CD14-positive monocyte (primary cell): ENCODE results near the gene DIDO1. TPM values are rescaled to one million over a fixed set of nuclear protein-coding genes. Genes with fewer than 3 reads are reported as not detected.
A peak's percentile ranks its signal among the peaks of the same experiment; 100 is the strongest.

Source experiments
- DNase-seq, 3 donors: peaks; one replicate each; pipeline ENCODE4 v3.0.0-alpha.2; 2011 to 2022
- H2AFZ ChIP-seq: 2 replicates; pipeline ENCODE4 v1.6.0; 2012; ENCODE audit warnings: mild to moderate bottlenecking, low read depth, low read length, inconsistent platforms; ENCODE audit not compliant: insufficient read depth, poor library complexity, severe bottlenecking
- H3K27ac ChIP-seq, 2 donors: 1 replicate in 1 of 2; 2 replicates in 1 of 2; pipeline ENCODE4 v1.5.1; 2012 to 2013; ENCODE audit warnings: low read length in 2 of 2, control low read depth in 1 of 2, inconsistent platforms in 1 of 2, low read depth in 1 of 2, mild to moderate bottlenecking in 1 of 2
- H3K27me3 ChIP-seq, 2 donors: one replicate each; pipeline versions ENCODE4 v1.6.0 to v1.6.1; 2011 to 2013; ENCODE audit warnings: low read length in 2 of 2; ENCODE audit not compliant: control insufficient read depth in 2 of 2, insufficient read depth in 2 of 2
- H3K36me3 ChIP-seq, 2 donors: replicated peaks in 1 of 2; 1 replicate in 1 of 2; 2 replicates in 1 of 2; pipeline versions ENCODE4 v1.5.1 to v1.6.1; 2012 to 2013; ENCODE audit warnings: low read length in 2 of 2, control low read depth in 1 of 2, inconsistent platforms in 1 of 2, mild to moderate bottlenecking in 1 of 2; ENCODE audit not compliant: insufficient read depth in 2 of 2, control insufficient read depth in 1 of 2
- H3K4me1 ChIP-seq, 2 donors: 1 replicate in 1 of 2; 2 replicates in 1 of 2; pipeline versions ENCODE4 v1.5.1 to v1.6.1; 2012 to 2013; ENCODE audit warnings: low read length in 2 of 2, control low read depth in 1 of 2, inconsistent platforms in 1 of 2, mild to moderate bottlenecking in 1 of 2, moderate library complexity in 1 of 2; ENCODE audit not compliant: insufficient read depth in 2 of 2, control insufficient read depth in 1 of 2
- H3K4me2 ChIP-seq: replicated peaks from 2 replicates; pipeline ENCODE3; 2012; ENCODE audit warnings: low read length, moderate library complexity, mild to moderate bottlenecking; ENCODE audit not compliant: poor library complexity, severe bottlenecking; ENCODE audit errors: extremely low read depth
- H3K4me3 ChIP-seq, 3 experiments: fragments of 200-600 bp in 1 of 3; sonication (generic) in 1 of 3; replicated peaks in 1 of 3; 1 replicate in 2 of 3; 2 replicates in 1 of 3; pipeline ENCODE4 v1.5.1; 2011 to 2013; ENCODE audit warnings: low read length in 3 of 3, mild to moderate bottlenecking in 3 of 3, control low read depth in 2 of 3, low read depth in 2 of 3, inconsistent platforms in 1 of 3, moderate library complexity in 1 of 3
- H3K79me2 ChIP-seq: 2 replicates; pipeline ENCODE4 v1.6.0; 2012; ENCODE audit warnings: mild to moderate bottlenecking, control low read depth, inconsistent platforms, low read length, moderate library complexity; ENCODE audit not compliant: insufficient read depth
- H3K9ac ChIP-seq: 2 replicates; pipeline ENCODE4 v1.6.0; 2017; ENCODE audit warnings: low read length, mild to moderate bottlenecking; ENCODE audit not compliant: insufficient read depth, poor library complexity, severe bottlenecking
- H3K9me3 ChIP-seq, 2 donors: replicated peaks in 1 of 2; 1 replicate in 1 of 2; 2 replicates in 1 of 2; pipeline versions ENCODE4 v1.5.1 to v1.6.1; 2012 to 2013; ENCODE audit warnings: low read length in 2 of 2, control low read depth in 1 of 2; ENCODE audit not compliant: control insufficient read depth in 1 of 2, insufficient read depth in 1 of 2
- H4K20me1 ChIP-seq: 2 replicates; pipeline ENCODE4 v1.6.0; 2012; ENCODE audit warnings: mild to moderate bottlenecking, low read length, control low read depth, moderate library complexity; ENCODE audit not compliant: insufficient read depth
- H3K27ac Mint-ChIP-seq, 7 donors: one replicate each; pipeline ENCODE4 v1.8.0; 2020; ENCODE audit warnings: mild to moderate bottlenecking in 7 of 7, mixed read lengths in 7 of 7, moderate library complexity in 6 of 7, inconsistent platforms in 2 of 7
- H3K27me3 Mint-ChIP-seq, 3 donors: one replicate each; pipeline ENCODE4 v1.8.0; 2021 to 2022; ENCODE audit warnings: low read depth in 3 of 3, mild to moderate bottlenecking in 3 of 3, mixed read lengths in 3 of 3, moderate library complexity in 3 of 3, inconsistent platforms in 1 of 3
- H3K36me3 Mint-ChIP-seq, 2 donors: one replicate each; pipeline ENCODE4 v1.8.0; 2020; ENCODE audit warnings: mixed read lengths in 2 of 2, inconsistent platforms in 1 of 2, mild to moderate bottlenecking in 1 of 2
- H3K4me1 Mint-ChIP-seq: one replicate; pipeline ENCODE4 v1.8.0; 2020; ENCODE audit warnings: mild to moderate bottlenecking, mixed read lengths
- H3K4me3 Mint-ChIP-seq, 2 donors: one replicate each; pipeline ENCODE4 v1.8.0; 2020; ENCODE audit warnings: mild to moderate bottlenecking in 2 of 2, mixed read lengths in 2 of 2, moderate library complexity in 1 of 2
- H3K9me3 Mint-ChIP-seq, 7 donors: one replicate each; pipeline ENCODE4 v1.8.0; 2020 to 2022; ENCODE audit warnings: mixed read lengths in 7 of 7, mild to moderate bottlenecking in 6 of 7, moderate library complexity in 6 of 7, inconsistent platforms in 2 of 7
- CTCF ChIP-seq: fragments of 200-600 bp; IDR thresholded peaks from one replicate; pipeline ENCODE4 v1.8.0; 2022; ENCODE audit warnings: antibody characterized with exemption, mild to moderate bottlenecking
- WGBS: methylation state at CpG from one replicate; pipeline ENCODE4 v1.1.5; 2013; ENCODE audit warnings: missing lambda C conversion rate; ENCODE audit not compliant: insufficient coverage; 5-methylcytosine and 5-hydroxymethylcytosine counted together
- intact Hi-C, 2 donors: fragments of 100-400 bp; cut with micrococcal nuclease; formaldehyde crosslinking; loops; one replicate each; pipeline versions ENCODE4 v1.15.0 to v1.15.1; 2023
- polyA plus RNA-seq, 3 donors: library from polyadenylated mRNA; depleted of rRNA in 1 of 3; unstranded in 2 of 3; stranded (reverse) in 1 of 3; fragments of 300-500 nt in 2 of 3; fragments of >200 nt in 1 of 3; fragmentation: Illumina TruSeq in 2 of 3; gene quantifications; 1 replicate in 2 of 3; 2 replicates in 1 of 3; pipeline ENCODE4 v1.2.3, GENCODE V29; 2012 to 2021

The DIDO1 gene
- polyA plus RNA-seq, 3 donors = 8.5 to 23.8 (median 12.9) TPM

- H3K27ac Mint-ChIP-seq = no peak overlapping the region
- DNase-seq = no peak
- no peak overlapping the region for H3K4me2 ChIP-seq
- no peak overlapping the region for H3K27ac ChIP-seq
- H3K9me3 ChIP-seq = no peaks in the 10 kb centered on the region
- no peaks in the 10 kb centered on the region for H4K20me1 ChIP-seq
- no peak overlapping the region for H3K4me3 Mint-ChIP-seq
- no peaks in the 10 kb centered on the region for H3K27me3 ChIP-seq
- no peak overlapping the region for H2AFZ ChIP-seq
- H3K79me2 ChIP-seq = no peaks in the 10 kb centered on the region
- 98% methylated on average over 16 of the region's 24 CpGs for WGBS
- H3K9me3 Mint-ChIP-seq = no peaks in the 10 kb centered on the region
- H3K27me3 Mint-ChIP-seq = peaks cover 2 to 3% (median 3%) of the 10 kb centered on the region in 3 donors
- H3K9ac ChIP-seq = no peak overlapping the region
- H3K4me1 ChIP-seq = peaks cover 42 to 52% of the 10 kb centered on the region in 2 donors
- no peaks in the 10 kb centered on the region for H3K36me3 ChIP-seq
- no peak overlapping the region for H3K4me3 ChIP-seq
- intact Hi-C loops = no loop called here
- H3K36me3 Mint-ChIP-seq = peaks cover 2 to 3% of the 10 kb centered on the region in 2 donors
- no peak for TF ChIP-seq CTCF
- peaks cover 44% of the 10 kb centered on the region for H3K4me1 Mint-ChIP-seq
Measured at GRCh38 chr20:62834967-62835730, 91.2 kb downstream of the DIDO1 start.

- peaks cover 35 to 44% of the 10 kb centered on the region in 2 donors for H3K4me1 ChIP-seq
- 42% methylated on average over 10 of the region's 14 CpGs for WGBS
- DNase-seq = peak in 1 of 3 donors; percentile 63
- no peak overlapping the region for H3K9ac ChIP-seq
- no peaks in the 10 kb centered on the region for H4K20me1 ChIP-seq
- Mint-ChIP-seq H3K27me3 (peaks cover 2 to 4% (median 3%) of the 10 kb centered on the region in 3 donors), H3K4me3 (peak overlapping the region; percentile 37 to 85), H3K4me1 (peaks cover 36% of the 10 kb centered on the region), H3K36me3 (peaks cover 0 to 2% of the 10 kb centered on the region in 2 donors), H3K27ac (peak overlapping the region; percentile 21 to 89 (median 84)), H3K9me3 (no peaks in the 10 kb centered on the region)
- H3K4me2 ChIP-seq = peak overlapping the region; percentile 62
- H3K4me3 ChIP-seq = peak overlapping the region in 2 of 3 experiments; percentile 3 to 60
- peak overlapping the region; percentile 40 to 46 for H3K27ac ChIP-seq
- H3K36me3 ChIP-seq = no peaks in the 10 kb centered on the region
- intact Hi-C loops = no loop called here
- no peaks in the 10 kb centered on the region for H3K27me3 ChIP-seq
- H3K9me3 ChIP-seq = no peaks in the 10 kb centered on the region
- H2AFZ ChIP-seq = peak overlapping the region; percentile 61
- no peak for TF ChIP-seq CTCF
- no peaks in the 10 kb centered on the region for H3K79me2 ChIP-seq
Measured at GRCh38 chr20:62832951-62833391, 93.3 kb downstream of the DIDO1 start.
